Activated naive CD4-positive, alpha-beta T cell treated with anti-CD3 and anti-CD28 coated beads for 36 hours (primary cell): ENCODE data around the gene MRPL47. TPM values are rescaled to one million over a fixed set of nuclear protein-coding genes. Genes with fewer than 3 reads are reported as not detected.

Experiments
- CTCF ChIA-PET: fragments of 350-600 bp; sonication (Branson Sonifier 250); formaldehyde crosslinking; loops from one replicate; lab custom pipeline; 2021; ENCODE audit warnings: antibody characterized with exemption; lab: Charles Lee
- DNase-seq: peaks from one replicate; pipeline ENCODE4 v3.0.0-alpha.2; 2020
- H3K27ac Mint-ChIP-seq: one replicate; pipeline ENCODE4 v1.8.0; 2021; ENCODE audit warnings: mild to moderate bottlenecking, mixed read lengths
- H3K27me3 Mint-ChIP-seq: one replicate; pipeline ENCODE4 v1.8.0; 2021; ENCODE audit warnings: low read depth, mixed read lengths
- H3K36me3 Mint-ChIP-seq: one replicate; pipeline ENCODE4 v1.8.0; 2021; ENCODE audit warnings: low read depth, mixed read lengths
- H3K4me1 Mint-ChIP-seq: one replicate; pipeline ENCODE4 v1.8.0; 2021; ENCODE audit warnings: low read depth, mixed read lengths
- H3K4me3 Mint-ChIP-seq: one replicate; pipeline ENCODE4 v1.8.0; 2021; ENCODE audit warnings: mild to moderate bottlenecking, moderate library complexity, mixed read lengths
- H3K9me3 Mint-ChIP-seq: one replicate; pipeline ENCODE4 v1.8.0; 2021; ENCODE audit warnings: mixed read lengths
- intact Hi-C: fragments of 100-400 bp; cut with micrococcal nuclease; formaldehyde crosslinking; loops from one replicate; pipeline ENCODE4 v1.15.1; 2023
- total RNA-seq, 2 experiments: library from RNA; stranded (reverse); gene quantifications; one replicate each; pipeline ENCODE4 v1.2.3, GENCODE V29; 2021

Gene MRPL47
- total RNA-seq, 2 experiments from 2014 or later, result 48.8 to 50.4 TPM

- no peak overlapping the region for H3K4me3 Mint-ChIP-seq
- CTCF ChIA-PET, result interaction anchor here (0.7 to 1.2 kb wide), 2 partner anchors 34 to 1407 kb away, joined by 3 read pairs; no protein-coding TSS in a partner anchor
These were observed 11.2 kb upstream of the MRPL47 start for GRCh38 chr3:179615458-179616173.

GRCh38 chr3:179613807-179614206, 9.4 kb upstream of the MRPL47 start:
- Mint-ChIP-seq H3K36me3 (peaks cover 23% of the 10 kb centered on the region), H3K4me3 (no peak overlapping the region), H3K27ac (no peak overlapping the region), H3K9me3 (no peaks in the 10 kb centered on the region), H3K4me1 (peaks cover 19% of the 10 kb centered on the region), H3K27me3 (no peaks in the 10 kb centered on the region)
- CTCF ChIA-PET, result no interaction called here
- intact Hi-C loops, result no loop called here
- no peak for DNase-seq

More at GRCh38 chr3:179615458-179616173, 11.2 kb upstream of the MRPL47 start:
- Mint-ChIP-seq H3K36me3 (peaks cover 33% of the 10 kb centered on the region), H3K27ac (no peak overlapping the region), H3K4me1 (peaks cover 6% of the 10 kb centered on the region), H3K9me3 (no peaks in the 10 kb centered on the region), H3K27me3 (no peaks in the 10 kb centered on the region)
- intact Hi-C loops, result no loop called here
- DNase-seq, result no peak

- intact Hi-C loops, result no loop called here
- Mint-ChIP-seq H3K4me1 (peaks cover 49% of the 10 kb centered on the region), H3K36me3 (peaks cover 16% of the 10 kb centered on the region), H3K27me3 (no peaks in the 10 kb centered on the region), H3K9me3 (no peaks in the 10 kb centered on the region), H3K27ac (no peak overlapping the region), H3K4me3 (no peak overlapping the region)
- CTCF ChIA-PET, result no interaction called here
- no peak for DNase-seq
These were observed 5.6 kb upstream of the MRPL47 start for GRCh38 chr3:179610066-179610465.

- Mint-ChIP-seq H3K27ac (peak overlapping the region; percentile 90), H3K4me3 (peak overlapping the region; percentile 58), H3K27me3 (no peaks in the 10 kb centered on the region), H3K9me3 (no peaks in the 10 kb centered on the region), H3K4me1 (peaks cover 52% of the 10 kb centered on the region), H3K36me3 (peaks cover 19% of the 10 kb centered on the region)
- intact Hi-C loops, result loop anchor here (1.0 to 10.0 kb wide), 6 partner anchors 35 to 1376 kb away; partner anchors contain the start of genes DNAJC19, PIK3CA and TTC14
- peak; percentile 52 for DNase-seq
- CTCF ChIA-PET, result interaction anchor here (0.9 kb wide), 1 partner anchor 35 kb away, joined by 3 read pairs; no protein-coding TSS in a partner anchor
These were observed 4.7 kb upstream of the MRPL47 start for GRCh38 chr3:179608931-179609720.

GRCh38 chr3:179606534-179607085, 2.2 kb upstream of the MRPL47 start:
- Mint-ChIP-seq H3K36me3 (peaks cover 17% of the 10 kb centered on the region), H3K4me3 (peak overlapping the region; percentile 4), H3K27me3 (no peaks in the 10 kb centered on the region), H3K9me3 (no peaks in the 10 kb centered on the region), H3K27ac (peak overlapping the region; percentile 61), H3K4me1 (peaks cover 58% of the 10 kb centered on the region)
- DNase-seq, result no peak
- intact Hi-C loops, result loop anchor here (10.0 kb wide), 1 partner anchor 1378 kb away; the partner anchor contains the start of gene DNAJC19
- CTCF ChIA-PET, result interaction anchor here (0.6 kb wide), 1 partner anchor 43 kb away, joined by 3 read pairs; no protein-coding TSS in a partner anchor

- Mint-ChIP-seq H3K27ac (peak overlapping the region; percentile 99), H3K27me3 (no peaks in the 10 kb centered on the region), H3K9me3 (no peaks in the 10 kb centered on the region), H3K4me1 (peaks cover 41% of the 10 kb centered on the region), H3K36me3 (peaks cover 17% of the 10 kb centered on the region), H3K4me3 (peak overlapping the region; percentile 100)
- intact Hi-C loops, result loop anchor here (1.0 to 10.0 kb wide), 8 partner anchors 42 to 1381 kb away; partner anchors contain the start of genes ACTL6A, DNAJC19, FXR1 and MFN1
- DNase-seq, result no peak
- CTCF ChIA-PET, result no interaction called here
These were observed 607 bp downstream of the MRPL47 start for GRCh38 chr3:179603831-179604230.

GRCh38 chr3:179603321-179603720, 1.1 kb downstream of the MRPL47 start:
- Mint-ChIP-seq H3K36me3 (peaks cover 20% of the 10 kb centered on the region), H3K4me1 (peaks cover 38% of the 10 kb centered on the region), H3K9me3 (no peaks in the 10 kb centered on the region), H3K27me3 (no peaks in the 10 kb centered on the region), H3K27ac (no peak overlapping the region), H3K4me3 (peak overlapping the region; percentile 100)
- CTCF ChIA-PET, result no interaction called here
- no peak for DNase-seq
- intact Hi-C loops, result loop anchor here (10.0 kb wide), 1 partner anchor 1381 kb away; the partner anchor contains the start of gene DNAJC19

GRCh38 chr3:179599531-179599930, 4.9 kb downstream of the MRPL47 start:
- intact Hi-C loops, result no loop called here
- Mint-ChIP-seq H3K27me3 (no peaks in the 10 kb centered on the region), H3K36me3 (peaks cover 16% of the 10 kb centered on the region), H3K27ac (no peak overlapping the region), H3K4me1 (peaks cover 7% of the 10 kb centered on the region), H3K9me3 (no peaks in the 10 kb centered on the region), H3K4me3 (no peak overlapping the region)
- no peak for DNase-seq
- CTCF ChIA-PET, result interaction anchor here (0.8 kb wide), 1 partner anchor 9 kb away, joined by 4 read pairs; no protein-coding TSS in a partner anchor

- Mint-ChIP-seq H3K9me3 (no peaks in the 10 kb centered on the region), H3K36me3 (peaks cover 14% of the 10 kb centered on the region), H3K4me1 (peaks cover 15% of the 10 kb centered on the region), H3K4me3 (no peak overlapping the region), H3K27ac (peak overlapping the region; percentile 57), H3K27me3 (no peaks in the 10 kb centered on the region)
- intact Hi-C loops, result no loop called here
- CTCF ChIA-PET, result no interaction called here
- no peak for DNase-seq
These were observed 13.1 kb downstream of the MRPL47 start for GRCh38 chr3:179591313-179591712.

GRCh38 chr3:179590669-179591068, 13.8 kb downstream of the MRPL47 start:
- Mint-ChIP-seq H3K4me1 (peaks cover 15% of the 10 kb centered on the region), H3K27me3 (no peaks in the 10 kb centered on the region), H3K27ac (peak overlapping the region; percentile 57), H3K4me3 (no peak overlapping the region), H3K9me3 (no peaks in the 10 kb centered on the region), H3K36me3 (peaks cover 18% of the 10 kb centered on the region)
- intact Hi-C loops, result no loop called here
- CTCF ChIA-PET, result interaction anchor here (1.0 kb wide), 1 partner anchor 9 kb away, joined by 4 read pairs; no protein-coding TSS in a partner anchor
- DNase-seq, result no peak

GRCh38 chr3:179589143-179589542, 15.3 kb downstream of the MRPL47 start:
- H3K27me3 Mint-ChIP-seq, result no peaks in the 10 kb centered on the region
- peak overlapping the region; percentile 51 for H3K27ac Mint-ChIP-seq
- H3K36me3 Mint-ChIP-seq, result peaks cover 19% of the 10 kb centered on the region
- no peak overlapping the region for H3K4me3 Mint-ChIP-seq
- intact Hi-C loops, result loop anchor here (1.0 kb wide), 1 partner anchor 24 kb away; no protein-coding TSS in a partner anchor
- CTCF ChIA-PET, result no interaction called here
- H3K4me1 Mint-ChIP-seq, result peaks cover 15% of the 10 kb centered on the region
- H3K9me3 Mint-ChIP-seq, result no peaks in the 10 kb centered on the region
- DNase-seq, result no peak

- Mint-ChIP-seq H3K4me3 (no peak overlapping the region), H3K36me3 (peaks cover 37% of the 10 kb centered on the region), H3K4me1 (no peaks in the 10 kb centered on the region), H3K9me3 (no peaks in the 10 kb centered on the region), H3K27ac (no peak overlapping the region), H3K27me3 (no peaks in the 10 kb centered on the region)
- DNase-seq, result no peak
- intact Hi-C loops, result no loop called here
- CTCF ChIA-PET, result interaction anchor here (1.6 kb wide), 1 partner anchor 12 kb away, joined by 3 read pairs; no protein-coding TSS in a partner anchor
These were observed 23.4 kb downstream of the MRPL47 start for GRCh38 chr3:179580992-179581391.
